A549 treated with Hydrocortisone at 1 μM for 4 hours (cell line): ENCODE data around the gene CBL. TPM values are rescaled to one million over a fixed set of nuclear protein-coding genes. Genes with fewer than 3 reads are reported as not detected.

ENCODE experiments used
- total RNA-seq: library from RNA; stranded (reverse); fragments of 200-300 nt; extraction: Qiagen RNA extraction; gene quantifications from 5 replicates; pipeline ENCODE4 v1.2.3, GENCODE V29; 2022

The CBL gene
- 5.7 to 10.7 TPM (median 7.9 TPM) in 5 replicates for total RNA-seq

GRCh38 chr11:119205574-119206510 lies at the start of gene CBL:
Gene CBL (plus strand): TSS chr11:119206339. CDS start chr11:119206418, 79 bp downstream.

GRCh38 chr11:119168471-119169281 lies 37.5 kb upstream of the CBL start, which contains the start of gene NLRX1:
Gene NLRX1 (plus strand): TSS chr11:119168725. CDS start chr11:119171404, 2,679 bp downstream.

GRCh38 chr11:119316729-119317591 lies 110.8 kb downstream of the CBL start, which contains the start of gene MCAM:
Gene MCAM (minus strand): TSS chr11:119317130. CDS start chr11:119317101, 29 bp downstream.

GRCh38 chr11:119334174-119334930 lies 128.2 kb downstream of the CBL start, which contains the start of gene RNF26:
Gene RNF26 (plus strand): TSS chr11:119334527. CDS start chr11:119335123, 596 bp downstream.

GRCh38 chr11:119340335-119341221 lies 134.4 kb downstream of the CBL start, which contains the start of gene C1QTNF5:
Gene C1QTNF5 (minus strand): TSS chr11:119340883. CDS start chr11:119340397, 486 bp downstream.

GRCh38 chr11:119346605-119347004 lies 140.5 kb downstream of the CBL start, which contains the start of gene MFRP:
Gene MFRP (minus strand): TSS chr11:119346705. CDS start chr11:119346513, 192 bp downstream.

Other genes with a start within 250 kb of the CBL start
- not detected in 5 replicates for gene FOXR1, start 234.6 kb upstream of the CBL start, total RNA-seq
- gene CENATAC, start 208.2 kb upstream of the CBL start, total RNA-seq: 11.1 to 16.4 TPM (median 11.9 TPM) in 5 replicates
- 798 to 951 TPM (median 825 TPM) in 5 replicates for gene RPS25, start 188.0 kb upstream of the CBL start, total RNA-seq
- gene TRAPPC4, start 187.6 kb upstream of the CBL start, total RNA-seq: 56.3 to 65.9 TPM (median 58.0 TPM) in 5 replicates
- gene SLC37A4, start 175.5 kb upstream of the CBL start, total RNA-seq: 11.3 to 11.9 TPM (median 11.6 TPM) in 5 replicates
- gene HYOU1, start 149.1 kb upstream of the CBL start, total RNA-seq: 44.3 to 48.8 TPM (median 45.3 TPM) in 5 replicates
- gene VPS11, start 138.5 kb upstream of the CBL start, total RNA-seq: 12.3 to 13.6 TPM (median 12.5 TPM) in 5 replicates
- gene HMBS, start 121.5 kb upstream of the CBL start, total RNA-seq: 43.9 to 48.8 TPM (median 45.8 TPM) in 5 replicates
- gene DPAGT1, start 104.5 kb upstream of the CBL start, total RNA-seq: 31.5 to 39.9 TPM (median 37.0 TPM) in 5 replicates
- 4.8 to 6.5 TPM (median 5.2 TPM) in 5 replicates for gene C2CD2L, start 99.0 kb upstream of the CBL start, total RNA-seq
- 8.6 to 11.7 TPM (median 9.3 TPM) in 5 replicates for gene HINFP, start 84.8 kb upstream of the CBL start, total RNA-seq
- 0.26 to 0.40 TPM (median 0.33 TPM) in 5 replicates for gene ABCG4, start 57.3 kb upstream of the CBL start, total RNA-seq
- 9.7 to 12.0 TPM (median 10.7 TPM) in 5 replicates for gene NLRX1, start 37.6 kb upstream of the CBL start, total RNA-seq
- 0.15 to 0.30 TPM (median 0.23 TPM) in 4 of 5 replicates, not detected in the other for gene NHERF4, start 20.9 kb upstream of the CBL start, total RNA-seq
- 10.6 to 14.2 TPM (median 11.4 TPM) in 5 replicates for gene MCAM, start 110.8 kb downstream of the CBL start, total RNA-seq
- gene RNF26, start 128.2 kb downstream of the CBL start, total RNA-seq: 32.7 to 38.7 TPM (median 34.8 TPM) in 5 replicates
- not detected in 5 replicates for gene C1QTNF5, start 134.5 kb downstream of the CBL start, total RNA-seq
- gene MFRP, start 140.4 kb downstream of the CBL start, total RNA-seq: not detected in 5 replicates
- gene USP2, start 175.4 kb downstream of the CBL start, total RNA-seq: 0.77 to 1.4 TPM (median 0.96 TPM) in 5 replicates
- gene THY1, start 216.8 kb downstream of the CBL start, total RNA-seq: 11.4 to 19.8 TPM (median 13.2 TPM) in 5 replicates